Measurements from ENCODE around the gene PDX1.

PDX1 gene

GRCh38 chr13:27971776-27972477 lies 52.1 kb downstream of the PDX1 start:
- no peak for DNase-seq (ENCODE audit: low read depth)
- TF ChIP-seq, protein P1, sequence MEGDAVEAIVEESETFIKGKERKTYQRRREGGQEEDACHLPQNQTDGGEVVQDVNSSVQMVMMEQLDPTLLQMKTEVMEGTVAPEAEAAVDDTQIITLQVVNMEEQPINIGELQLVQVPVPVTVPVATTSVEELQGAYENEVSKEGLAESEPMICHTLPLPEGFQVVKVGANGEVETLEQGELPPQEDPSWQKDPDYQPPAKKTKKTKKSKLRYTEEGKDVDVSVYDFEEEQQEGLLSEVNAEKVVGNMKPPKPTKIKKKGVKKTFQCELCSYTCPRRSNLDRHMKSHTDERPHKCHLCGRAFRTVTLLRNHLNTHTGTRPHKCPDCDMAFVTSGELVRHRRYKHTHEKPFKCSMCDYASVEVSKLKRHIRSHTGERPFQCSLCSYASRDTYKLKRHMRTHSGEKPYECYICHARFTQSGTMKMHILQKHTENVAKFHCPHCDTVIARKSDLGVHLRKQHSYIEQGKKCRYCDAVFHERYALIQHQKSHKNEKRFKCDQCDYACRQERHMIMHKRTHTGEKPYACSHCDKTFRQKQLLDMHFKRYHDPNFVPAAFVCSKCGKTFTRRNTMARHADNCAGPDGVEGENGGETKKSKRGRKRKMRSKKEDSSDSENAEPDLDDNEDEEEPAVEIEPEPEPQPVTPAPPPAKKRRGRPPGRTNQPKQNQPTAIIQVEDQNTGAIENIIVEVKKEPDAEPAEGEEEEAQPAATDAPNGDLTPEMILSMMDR (IDR thresholded peaks at IDR 0.05; ENCODE audit: low read depth, low read length, missing control alignments), result no peak
- H3K4me3 ChIP-seq (ENCODE audit: low read depth, low read length), result no peak overlapping the region

GRCh38 chr13:27972478-27972820 lies 52.6 kb downstream of the PDX1 start:
- no peak for DNase-seq (ENCODE audit: low read depth)
- H3K4me3 ChIP-seq (ENCODE audit: low read depth, low read length), result no peak overlapping the region
- TF ChIP-seq, protein P1 (IDR thresholded peaks at IDR 0.05; ENCODE audit: low read depth, low read length, missing control alignments), result no peak

DNA sequence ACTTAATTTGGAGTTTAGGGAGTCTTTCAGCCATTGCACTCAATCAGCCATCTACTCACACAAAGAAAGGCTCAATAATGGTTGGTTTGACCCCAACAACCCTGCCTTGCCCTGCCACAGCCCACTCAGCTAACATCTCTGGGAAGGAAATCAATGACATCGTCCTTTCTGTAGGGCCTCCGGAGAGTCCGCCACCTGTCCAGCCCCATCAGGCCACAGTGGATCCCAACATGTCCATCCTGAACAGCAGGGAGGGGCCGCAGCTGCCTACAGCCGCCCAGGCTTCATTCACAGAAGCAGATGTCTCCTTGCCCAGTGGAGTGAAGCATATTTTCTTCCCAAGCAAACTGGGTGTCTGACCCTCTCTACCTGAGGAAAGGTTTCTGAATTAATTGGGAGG lies 53.5 kb downstream of the PDX1 start:
- no peak for DNase-seq (ENCODE audit: low read depth)
- TF ChIP-seq, protein P1 (IDR thresholded peaks at IDR 0.05; ENCODE audit: low read depth, low read length, missing control alignments), result no peak
- H3K4me3 ChIP-seq (ENCODE audit: low read depth, low read length), result no peak overlapping the region

- H3K4me3 ChIP-seq (ENCODE audit: low read depth, low read length), result no peak overlapping the region
- TF ChIP-seq, protein P1 (IDR thresholded peaks at IDR 0.05; ENCODE audit: low read depth, low read length, missing control alignments), result no peak
- DNase-seq (ENCODE audit: low read depth), result no peak
Measured at GRCh38 chr13:27973961-27974662, 54.3 kb downstream of the PDX1 start.
